Uterus (tissue), 2 donors: ENCODE data around the gene LOXL1.

Experiments used
- POLR2A ChIP-seq, 2 donors: fragments of 450-650 bp; IDR thresholded peaks; one replicate each; pipeline ENCODE4 v1.6.1; 2016; ENCODE audit warnings: antibody characterized with exemption in 2 of 2, mild to moderate bottlenecking in 1 of 2, moderate library complexity in 1 of 2
- TF ChIP-seq, protein P1 (sequence below), 4 experiments: fragments of 200-600 bp in 2 of 4; fragments of 450-650 bp in 2 of 4; sonication (generic) in 2 of 4; IDR thresholded peaks; one replicate each; pipeline ENCODE4 v1.5.1; 2016 to 2019; ENCODE audit warnings: antibody characterized with exemption in 4 of 4, mild to moderate bottlenecking in 2 of 4, moderate library complexity in 1 of 4

DNA sequence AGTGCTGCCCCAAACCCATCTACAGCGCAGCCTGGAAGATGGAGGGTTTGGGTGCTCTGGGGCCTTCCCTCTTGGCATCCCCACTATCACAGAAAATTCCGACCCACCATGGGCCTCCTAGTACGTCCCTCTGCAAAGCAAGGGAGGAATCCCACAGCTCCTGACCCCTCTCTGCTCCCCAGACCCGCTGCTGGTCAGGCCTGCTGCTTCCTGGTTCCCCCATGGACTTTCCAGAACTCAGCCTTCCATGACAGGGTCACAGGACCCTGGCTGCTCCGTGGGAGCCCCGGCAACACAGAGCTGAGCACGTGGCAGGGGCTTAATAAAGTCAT, 3.1 kb upstream of the LOXL1 start:
- TF ChIP-seq, protein P1, sequence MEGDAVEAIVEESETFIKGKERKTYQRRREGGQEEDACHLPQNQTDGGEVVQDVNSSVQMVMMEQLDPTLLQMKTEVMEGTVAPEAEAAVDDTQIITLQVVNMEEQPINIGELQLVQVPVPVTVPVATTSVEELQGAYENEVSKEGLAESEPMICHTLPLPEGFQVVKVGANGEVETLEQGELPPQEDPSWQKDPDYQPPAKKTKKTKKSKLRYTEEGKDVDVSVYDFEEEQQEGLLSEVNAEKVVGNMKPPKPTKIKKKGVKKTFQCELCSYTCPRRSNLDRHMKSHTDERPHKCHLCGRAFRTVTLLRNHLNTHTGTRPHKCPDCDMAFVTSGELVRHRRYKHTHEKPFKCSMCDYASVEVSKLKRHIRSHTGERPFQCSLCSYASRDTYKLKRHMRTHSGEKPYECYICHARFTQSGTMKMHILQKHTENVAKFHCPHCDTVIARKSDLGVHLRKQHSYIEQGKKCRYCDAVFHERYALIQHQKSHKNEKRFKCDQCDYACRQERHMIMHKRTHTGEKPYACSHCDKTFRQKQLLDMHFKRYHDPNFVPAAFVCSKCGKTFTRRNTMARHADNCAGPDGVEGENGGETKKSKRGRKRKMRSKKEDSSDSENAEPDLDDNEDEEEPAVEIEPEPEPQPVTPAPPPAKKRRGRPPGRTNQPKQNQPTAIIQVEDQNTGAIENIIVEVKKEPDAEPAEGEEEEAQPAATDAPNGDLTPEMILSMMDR (IDR thresholded peaks at IDR 0.05) = no peak
- no peak for TF ChIP-seq POLR2A (IDR thresholded peaks at IDR 0.05)
